HepG2 (cell line): ENCODE measurements around the gene RASSF7. TPM values are rescaled to one million over a fixed set of nuclear protein-coding genes. Genes with fewer than 3 reads are reported as not detected.
A peak's percentile ranks its signal among the peaks of the same experiment; 100 is the strongest.

ENCODE experiments used
- ARNTL ChIP-seq: sonication (generic); formaldehyde crosslinking; IDR thresholded peaks from 2 replicates; pipeline ENCODE4 v1.4.0; 2020; ENCODE audit warnings: mild to moderate bottlenecking, missing genetic modification reagents
- EED ChIP-seq: sonication (generic); formaldehyde crosslinking; IDR thresholded peaks from 2 replicates; pipeline ENCODE4 v1.5.0; 2020; ENCODE audit warnings: mild to moderate bottlenecking, missing genetic modification reagents
- EP300 ChIP-seq, 3 experiments: sonication (generic) in 1 of 3; formaldehyde crosslinking in 1 of 3; IDR thresholded peaks; 2 replicates each; pipeline versions ENCODE4 v1.5.1 to v1.6.1; 2011 to 2020; ENCODE audit warnings: low read depth in 2 of 3, low read length in 2 of 3, borderline replicate concordance in 1 of 3, improper control_type of control experiment in 1 of 3, mild to moderate bottlenecking in 1 of 3, missing genetic modification reagents in 1 of 3, moderate library complexity in 1 of 3
- GATAD2A ChIP-seq: IDR thresholded peaks from 2 replicates; pipeline ENCODE4 v1.6.1; 2016
- HMGA1 ChIP-seq: sonication (generic); formaldehyde crosslinking; conservative IDR thresholded peaks from 2 replicates; pipeline ENCODE4 v1.4.0; 2020; ENCODE audit warnings: missing genetic modification reagents
- NCOA2 ChIP-seq: sonication (generic); formaldehyde crosslinking; IDR thresholded peaks from 2 replicates; pipeline ENCODE4 v1.8.0; 2022; ENCODE audit warnings: inconsistent platforms
- POLR2G ChIP-seq: fragments of 200-400 bp; formaldehyde crosslinking; IDR thresholded peaks from 2 replicates; pipeline ENCODE4 v1.6.1; 2018; ENCODE audit warnings: mild to moderate bottlenecking, low read depth, low read length, moderate library complexity
- ZFY ChIP-seq: sonication (generic); formaldehyde crosslinking; IDR thresholded peaks from 2 replicates; pipeline ENCODE4 v1.4.0; 2020; ENCODE audit warnings: missing genetic modification reagents
- ZNF543 ChIP-seq: sonication (generic); formaldehyde crosslinking; IDR thresholded peaks from 2 replicates; pipeline ENCODE4 v1.4.0; 2020; ENCODE audit warnings: mild to moderate bottlenecking, missing genetic modification reagents
- ZNF790 ChIP-seq: sonication (generic); formaldehyde crosslinking; IDR thresholded peaks from 2 replicates; pipeline ENCODE4 v1.8.0; 2022; ENCODE audit warnings: missing genetic modification reagents, mild to moderate bottlenecking, borderline replicate concordance
- polyA plus RNA-seq, 8 experiments: library from polyadenylated mRNA; depleted of rRNA in 3 of 8; stranded (reverse) in 7 of 8; unstranded in 1 of 8; fragments of >200 nt; fragmentation: Illumina TruSeq in 4 of 8; extraction: Trizol in 4 of 8; gene quantifications; 2 replicates each; pipeline versions ENCODE4 v1.2.1 to v1.2.3, GENCODE V29; 2011 to 2016; ENCODE audit warnings: low read depth in 4 of 8, missing spikeins in 1 of 8, mixed read lengths in 1 of 8; ENCODE audit not compliant: insufficient read depth in 1 of 8
- total RNA-seq, 5 experiments: library from RNA; depleted of rRNA; stranded (reverse); fragments of >200 nt; fragmentation: Illumina TruSeq; extraction: Trizol; gene quantifications; 2 replicates each; pipeline ENCODE4 v1.2.3, GENCODE V29; 2016; ENCODE audit warnings: low read depth in 1 of 5
- TF ChIP-seq, protein P1 (sequence below): sonication (generic); formaldehyde crosslinking; IDR thresholded peaks from 2 replicates; pipeline ENCODE4 v1.4.0; 2020; ENCODE audit warnings: missing genetic modification reagents, borderline replicate concordance
- TF ChIP-seq, protein P2 (sequence below): sonication (generic); formaldehyde crosslinking; IDR thresholded peaks from 2 replicates; pipeline ENCODE4 v1.8.1; 2023; ENCODE audit warnings: missing genetic modification reagents, mild to moderate bottlenecking, borderline replicate concordance
- TF ChIP-seq, protein P3 (sequence below): sonication (generic); formaldehyde crosslinking; IDR thresholded peaks from 2 replicates; pipeline ENCODE4 v1.4.0; 2020; ENCODE audit warnings: mild to moderate bottlenecking, missing genetic modification reagents

The RASSF7 gene
- total and polyA plus RNA-seq, 2 of the 13 experiments (the other 11 are each of a cell fraction or from before 2014, with no cell fraction given), result 20.2 to 28.6 TPM

DNA sequence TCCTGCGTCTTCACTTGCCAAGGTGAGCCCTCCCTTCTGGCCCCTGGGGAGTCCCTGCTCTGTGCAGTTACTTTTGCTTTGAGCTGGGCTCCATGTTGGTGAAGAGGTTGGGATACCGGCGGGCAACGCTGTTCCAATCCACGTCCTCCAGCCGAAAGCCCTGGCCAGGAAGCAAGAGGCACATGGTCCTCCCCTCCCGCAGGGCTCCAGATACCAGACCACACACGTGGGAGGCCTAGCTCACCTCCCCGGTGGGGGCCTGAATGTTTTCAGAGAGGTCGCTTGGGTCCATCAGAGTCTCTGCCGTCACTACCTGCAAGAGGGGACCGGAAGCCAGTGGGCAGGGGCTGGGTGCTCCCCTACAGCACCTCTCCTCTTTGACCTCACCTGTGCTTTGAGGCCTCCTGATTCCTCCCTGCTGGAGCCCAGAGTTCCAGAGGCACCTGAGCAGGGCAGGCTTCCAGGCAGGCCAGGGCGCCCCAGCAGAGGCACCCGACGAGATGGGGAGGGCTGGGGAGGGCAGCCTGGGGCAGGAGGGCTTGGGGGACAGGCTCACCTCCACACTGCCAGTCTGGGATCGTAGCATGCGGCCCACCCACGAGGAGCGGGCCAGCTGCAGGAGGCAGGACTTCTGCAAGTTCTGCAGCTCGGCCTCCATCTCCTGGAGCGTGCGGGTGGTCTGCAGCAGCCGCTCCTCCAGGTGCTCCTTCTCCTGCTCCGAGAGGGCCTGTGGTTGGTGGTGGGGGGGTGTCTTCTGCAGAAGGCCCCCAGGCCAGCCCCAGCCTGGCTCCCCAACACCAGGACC lies 3.2 kb upstream of the RASSF7 start (continued):
- no peak for TF ChIP-seq ZNF790 (CRISPR knock-in tag)
- no peak for TF ChIP-seq ARNTL (CRISPR knock-in tag)
- TF ChIP-seq, protein P1, sequence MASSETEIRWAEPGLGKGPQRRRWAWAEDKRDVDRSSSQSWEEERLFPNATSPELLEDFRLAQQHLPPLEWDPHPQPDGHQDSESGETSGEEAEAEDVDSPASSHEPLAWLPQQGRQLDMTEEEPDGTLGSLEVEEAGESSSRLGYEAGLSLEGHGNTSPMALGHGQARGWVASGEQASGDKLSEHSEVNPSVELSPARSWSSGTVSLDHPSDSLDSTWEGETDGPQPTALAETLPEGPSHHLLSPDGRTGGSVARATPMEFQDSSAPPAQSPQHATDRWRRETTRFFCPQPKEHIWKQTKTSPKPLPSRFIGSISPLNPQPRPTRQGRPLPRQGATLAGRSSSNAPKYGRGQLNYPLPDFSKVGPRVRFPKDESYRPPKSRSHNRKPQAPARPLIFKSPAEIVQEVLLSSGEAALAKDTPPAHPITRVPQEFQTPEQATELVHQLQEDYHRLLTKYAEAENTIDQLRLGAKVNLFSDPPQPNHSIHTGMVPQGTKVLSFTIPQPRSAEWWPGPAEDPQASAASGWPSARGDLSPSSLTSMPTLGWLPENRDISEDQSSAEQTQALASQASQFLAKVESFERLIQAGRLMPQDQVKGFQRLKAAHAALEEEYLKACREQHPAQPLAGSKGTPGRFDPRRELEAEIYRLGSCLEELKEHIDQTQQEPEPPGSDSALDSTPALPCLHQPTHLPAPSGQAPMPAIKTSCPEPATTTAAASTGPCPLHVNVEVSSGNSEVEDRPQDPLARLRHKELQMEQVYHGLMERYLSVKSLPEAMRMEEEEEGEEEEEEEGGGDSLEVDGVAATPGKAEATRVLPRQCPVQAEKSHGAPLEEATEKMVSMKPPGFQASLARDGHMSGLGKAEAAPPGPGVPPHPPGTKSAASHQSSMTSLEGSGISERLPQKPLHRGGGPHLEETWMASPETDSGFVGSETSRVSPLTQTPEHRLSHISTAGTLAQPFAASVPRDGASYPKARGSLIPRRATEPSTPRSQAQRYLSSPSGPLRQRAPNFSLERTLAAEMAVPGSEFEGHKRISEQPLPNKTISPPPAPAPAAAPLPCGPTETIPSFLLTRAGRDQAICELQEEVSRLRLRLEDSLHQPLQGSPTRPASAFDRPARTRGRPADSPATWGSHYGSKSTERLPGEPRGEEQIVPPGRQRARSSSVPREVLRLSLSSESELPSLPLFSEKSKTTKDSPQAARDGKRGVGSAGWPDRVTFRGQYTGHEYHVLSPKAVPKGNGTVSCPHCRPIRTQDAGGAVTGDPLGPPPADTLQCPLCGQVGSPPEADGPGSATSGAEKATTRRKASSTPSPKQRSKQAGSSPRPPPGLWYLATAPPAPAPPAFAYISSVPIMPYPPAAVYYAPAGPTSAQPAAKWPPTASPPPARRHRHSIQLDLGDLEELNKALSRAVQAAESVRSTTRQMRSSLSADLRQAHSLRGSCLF (CRISPR knock-in tag), result no peak
- no peak for TF ChIP-seq EED (CRISPR knock-in tag)
- TF ChIP-seq HMGA1 (CRISPR knock-in tag), result no peak
- TF ChIP-seq EP300 (IDR thresholded peaks at IDR 0.05; ENCODE audit: low read depth in 2 of 2, low read length in 2 of 2), result no peak
- no peak for TF ChIP-seq EP300 (CRISPR knock-in tag; IDR thresholded peaks at IDR 0.05; ENCODE audit: borderline replicate concordance)
- no peak for TF ChIP-seq POLR2G
- TF ChIP-seq ZNF543 (CRISPR knock-in tag), result no peak
- no peak for TF ChIP-seq GATAD2A (CRISPR knock-in tag)
- TF ChIP-seq ZFY (CRISPR knock-in tag), result peak; percentile 26; the same call in 1 of the 2 replicates
- TF ChIP-seq, protein P2, sequence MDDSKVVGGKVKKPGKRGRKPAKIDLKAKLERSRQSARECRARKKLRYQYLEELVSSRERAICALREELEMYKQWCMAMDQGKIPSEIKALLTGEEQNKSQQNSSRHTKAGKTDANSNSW (CRISPR knock-in tag), result no peak
- TF ChIP-seq NCOA2 (CRISPR knock-in tag), result no peak
- TF ChIP-seq, protein P3, sequence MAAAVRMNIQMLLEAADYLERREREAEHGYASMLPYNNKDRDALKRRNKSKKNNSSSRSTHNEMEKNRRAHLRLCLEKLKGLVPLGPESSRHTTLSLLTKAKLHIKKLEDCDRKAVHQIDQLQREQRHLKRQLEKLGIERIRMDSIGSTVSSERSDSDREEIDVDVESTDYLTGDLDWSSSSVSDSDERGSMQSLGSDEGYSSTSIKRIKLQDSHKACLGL (CRISPR knock-in tag), result no peak
